Lung microvascular endothelial cell (primary cell): ENCODE results near the gene C20orf141. TPM values are rescaled to one million over a fixed set of nuclear protein-coding genes. Genes with fewer than 3 reads are reported as not detected.
A peak's percentile ranks its signal among the peaks of the same experiment; 100 is the strongest.
"Not testable (repeated sequence)": the region's sequence is repeated elsewhere in the genome, so short reads cannot be mapped to it uniquely, and the experiment has no call there.

Source experiments
- DNase-seq, 2 donors: peaks; one replicate each; pipeline versions ENCODE4 v3.0.0 to v3.0.0-alpha.2; 2010; ENCODE audit warnings: low read depth in 2 of 2
- total RNA-seq: library from RNA; depleted of rRNA; stranded (reverse); fragments of >200 nt; gene quantifications from 2 replicates; pipeline ENCODE4 v1.2.1, GENCODE V29; 2014

C20orf141 gene
- total RNA-seq: not detected in 2 replicates

- DNase-seq: peak in 1 of 2 donors; percentile 89
These were observed at the start of gene C20orf141 for GRCh38 chr20:2814587-2815051. Gene C20orf141 (plus strand): TSS chr20:2814987. CDS start chr20:2815185, 198 bp downstream.

GRCh38 chr20:2767768-2768631, 46.8 kb upstream of the C20orf141 start:
- DNase-seq: peak; percentile 17 to 55

GRCh38 chr20:2768632-2769015, 46.2 kb upstream of the C20orf141 start:
- DNase-seq: no peak

GRCh38 chr20:2770091-2770490, 44.7 kb upstream of the C20orf141 start:
- not testable (repeated sequence) for DNase-seq

- DNase-seq: peak; percentile 11 to 89
These were observed 43.1 kb upstream of the C20orf141 start for GRCh38 chr20:2771631-2772080.

- no peak for DNase-seq
These were observed 41.0 kb upstream of the C20orf141 start for GRCh38 chr20:2773812-2774211.

- no peak for DNase-seq
These were observed 39.6 kb upstream of the C20orf141 start for GRCh38 chr20:2775139-2775538.

GRCh38 chr20:2778602-2779321, 36.0 kb upstream of the C20orf141 start:
- DNase-seq: no peak

GRCh38 chr20:2780948-2781347, 33.8 kb upstream of the C20orf141 start:
- DNase-seq: no peak

- DNase-seq: no peak
These were observed 30.8 kb upstream of the C20orf141 start for GRCh38 chr20:2783908-2784566.

- no peak for DNase-seq
These were observed 21.3 kb upstream of the C20orf141 start for GRCh38 chr20:2793471-2793870.

GRCh38 chr20:2794202-2794748, 20.5 kb upstream of the C20orf141 start:
- no peak for DNase-seq

- no peak for DNase-seq
These were observed 19.8 kb upstream of the C20orf141 start for GRCh38 chr20:2794866-2795447.

- no peak for DNase-seq
These were observed 19.3 kb upstream of the C20orf141 start for GRCh38 chr20:2795451-2795850.

- no peak for DNase-seq
These were observed 18.7 kb upstream of the C20orf141 start for GRCh38 chr20:2796011-2796660.

GRCh38 chr20:2797136-2797983, 17.4 kb upstream of the C20orf141 start:
- no peak for DNase-seq

- DNase-seq: no peak
These were observed 16.5 kb upstream of the C20orf141 start for GRCh38 chr20:2798095-2798805.

GRCh38 chr20:2798814-2799213, 16.0 kb upstream of the C20orf141 start:
- no peak for DNase-seq

GRCh38 chr20:2799271-2799670, 15.5 kb upstream of the C20orf141 start:
- DNase-seq: no peak
